ENCODE data around the gene UPP1.
"Not testable (repeated sequence)": the region's sequence is repeated elsewhere in the genome, so short reads cannot be mapped to it uniquely, and the experiment has no call there.

The UPP1 gene

GRCh38 chr7:48112401-48113165 lies 23.5 kb downstream of the UPP1 start:
- no peak for DNase-seq

DNA sequence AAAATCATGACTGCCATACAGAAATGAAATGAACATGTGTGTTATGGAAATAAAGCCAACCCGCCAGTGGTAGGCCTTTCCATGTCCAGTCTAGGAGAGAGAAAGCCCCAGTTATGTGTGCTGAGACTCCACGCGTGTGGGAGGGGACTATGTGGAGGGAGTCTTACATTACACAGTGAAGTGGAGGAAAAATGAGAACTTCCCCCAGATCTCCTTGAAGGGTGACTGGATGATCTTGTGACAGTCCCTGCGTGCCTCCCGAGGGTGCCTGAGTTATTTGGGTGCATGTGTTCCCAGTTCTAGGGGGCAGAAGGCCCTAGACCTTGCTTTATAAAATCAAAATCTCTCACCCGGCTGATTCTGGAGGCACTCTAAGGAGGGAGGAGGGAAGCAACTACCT lies 24.2 kb downstream of the UPP1 start:
- no peak for DNase-seq

GRCh38 chr7:48114115-48114514 lies 25.1 kb downstream of the UPP1 start:
- DNase-seq: no peak

GRCh38 chr7:48114589-48114988 lies 25.5 kb downstream of the UPP1 start:
- no peak for DNase-seq

DNA sequence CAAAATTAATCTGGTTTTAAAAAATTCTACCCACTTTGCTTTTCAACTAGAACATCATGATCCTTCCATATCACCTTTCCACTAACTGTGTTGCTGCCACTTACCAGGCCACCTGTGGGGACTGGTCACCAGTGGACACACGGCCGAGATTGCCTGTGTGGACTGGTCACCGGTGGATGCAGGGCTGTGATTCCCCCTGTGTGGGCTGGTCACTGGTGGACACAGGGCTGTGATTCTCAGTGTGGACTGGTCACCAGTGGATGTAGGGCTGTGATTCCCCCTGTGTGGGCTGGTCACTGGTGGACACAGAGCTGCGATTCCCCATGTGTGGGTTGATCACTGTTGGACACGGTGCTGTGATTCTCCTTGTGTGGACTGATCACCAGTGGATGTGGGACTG lies 27.0 kb downstream of the UPP1 start:
- DNase-seq: no peak

- no peak for DNase-seq
These were observed 29.0 kb downstream of the UPP1 start for GRCh38 chr7:48118041-48118440.

DNA sequence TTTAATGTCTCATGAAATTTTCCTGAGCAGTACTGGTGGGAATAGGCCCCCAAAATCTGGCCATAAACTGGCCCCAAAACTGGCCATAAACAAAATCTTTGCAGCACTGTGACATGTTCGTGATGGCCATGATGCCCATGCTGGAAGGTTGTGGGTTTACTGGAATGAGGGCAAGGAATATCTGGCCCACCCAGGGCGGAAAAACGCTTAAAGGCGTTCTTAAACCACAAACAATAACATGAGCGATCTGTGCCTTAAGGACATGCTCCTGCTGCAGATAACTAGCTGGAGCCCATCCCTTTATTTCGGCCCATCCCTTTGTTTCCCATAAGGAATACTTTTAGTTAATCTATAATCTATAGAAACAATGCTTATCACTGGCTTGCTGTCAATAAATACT lies 31.5 kb downstream of the UPP1 start:
- not testable (repeated sequence) for DNase-seq

- no peak for DNase-seq
These were observed 37.0 kb downstream of the UPP1 start for GRCh38 chr7:48126037-48126436.

DNA sequence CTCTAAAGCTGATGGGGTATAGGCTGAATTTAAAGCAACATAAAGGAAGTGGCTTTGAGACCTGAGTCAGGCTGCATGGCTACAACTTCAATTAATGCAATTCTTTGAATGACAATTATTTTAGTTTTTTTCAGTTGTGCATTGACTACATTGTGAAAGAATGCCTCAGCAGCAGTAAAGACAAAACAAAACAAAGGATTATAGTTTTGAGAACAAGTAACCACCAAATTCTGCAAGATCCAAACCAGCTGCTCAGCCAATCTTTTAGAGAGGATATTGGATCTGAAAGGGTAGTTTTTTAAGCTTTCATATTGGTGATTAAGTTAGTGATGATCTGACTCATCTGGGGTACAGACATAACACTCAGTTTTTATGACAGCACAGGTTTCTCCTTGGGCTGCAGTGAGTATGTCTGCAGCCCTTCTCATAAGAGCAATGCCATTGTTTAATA lies 41.6 kb downstream of the UPP1 start:
- no peak for DNase-seq

DNA sequence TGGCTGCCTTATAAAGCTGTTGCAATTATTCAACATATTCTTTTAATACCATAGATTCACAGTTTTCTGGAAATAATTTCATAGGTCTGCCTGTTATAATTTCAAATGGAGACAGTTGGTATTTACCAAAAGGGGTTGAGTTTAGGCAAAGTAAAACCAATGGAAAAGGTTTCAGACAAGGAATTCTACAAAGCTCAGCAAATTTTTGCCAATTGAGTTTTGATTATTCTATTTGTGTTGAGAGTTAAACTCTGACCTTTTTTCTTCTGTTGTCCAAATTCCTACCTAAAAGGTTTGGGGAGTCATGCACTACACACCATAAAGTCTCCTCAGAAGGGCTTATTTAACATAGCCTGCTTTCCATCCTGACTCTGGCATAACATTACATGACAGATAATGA lies 43.7 kb downstream of the UPP1 start:
- DNase-seq: no peak

- DNase-seq: no peak
These were observed 50.4 kb downstream of the UPP1 start for GRCh38 chr7:48139459-48139858.

DNA sequence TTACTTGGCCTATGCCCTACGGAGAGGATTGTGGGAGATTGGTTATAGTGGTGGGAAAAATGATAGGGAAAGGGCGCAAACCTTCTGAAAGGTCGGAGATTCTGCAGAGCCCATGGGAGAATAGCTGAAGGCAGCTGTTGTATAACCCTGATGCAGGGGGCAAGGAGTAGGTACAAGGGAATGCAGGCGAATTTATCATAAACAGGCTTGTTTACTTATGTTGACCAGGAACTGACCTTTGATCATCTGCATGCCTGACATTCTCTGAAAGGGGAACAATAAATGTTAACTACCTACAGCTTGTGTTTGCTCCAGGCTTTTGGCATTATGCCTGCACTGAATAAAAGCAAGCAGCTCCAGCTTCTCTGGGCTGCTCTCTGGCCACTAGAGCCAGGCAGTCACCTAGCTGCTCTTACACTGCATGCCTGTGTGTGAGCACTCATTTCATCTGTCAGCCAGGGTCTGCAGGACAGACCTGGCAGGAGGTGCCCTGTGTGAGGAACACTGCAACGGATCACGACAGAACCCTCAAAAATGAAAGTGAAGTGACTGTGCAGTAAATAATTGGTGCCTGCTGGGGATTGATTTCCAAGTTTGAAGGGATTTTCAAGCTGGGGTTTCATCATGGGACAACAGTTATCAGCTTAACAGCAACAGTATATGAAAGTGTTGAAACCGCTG lies 51.1 kb downstream of the UPP1 start:
- DNase-seq: peak; percentile 51

- no peak for DNase-seq
These were observed 52.5 kb downstream of the UPP1 start for GRCh38 chr7:48141521-48141920.

DNA sequence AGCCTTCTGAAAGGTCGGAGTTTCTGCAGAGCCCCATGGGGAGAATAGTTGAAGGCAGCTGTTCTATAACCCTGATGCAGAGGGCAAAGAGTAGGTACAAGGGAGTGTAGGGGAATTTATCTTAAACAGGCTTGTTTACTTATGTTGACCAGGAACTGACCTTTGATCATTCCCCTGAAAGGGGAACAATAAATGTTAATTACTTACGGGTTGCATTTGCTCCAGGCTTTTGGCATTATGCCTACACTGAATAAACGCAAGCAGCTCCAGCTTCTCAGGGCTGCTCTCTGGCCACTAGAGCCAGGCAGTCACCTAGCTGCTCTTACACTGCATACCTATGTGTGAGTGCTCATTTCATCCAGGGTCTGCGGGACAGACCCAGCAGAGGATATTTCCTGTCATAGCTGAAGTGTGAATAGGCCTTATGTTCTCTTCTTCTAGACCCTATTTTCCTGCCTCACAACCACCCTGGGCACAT lies 55.3 kb downstream of the UPP1 start:
- peak; percentile 5 for DNase-seq

- DNase-seq: no peak
These were observed 58.1 kb downstream of the UPP1 start for GRCh38 chr7:48147078-48147591.

DNA sequence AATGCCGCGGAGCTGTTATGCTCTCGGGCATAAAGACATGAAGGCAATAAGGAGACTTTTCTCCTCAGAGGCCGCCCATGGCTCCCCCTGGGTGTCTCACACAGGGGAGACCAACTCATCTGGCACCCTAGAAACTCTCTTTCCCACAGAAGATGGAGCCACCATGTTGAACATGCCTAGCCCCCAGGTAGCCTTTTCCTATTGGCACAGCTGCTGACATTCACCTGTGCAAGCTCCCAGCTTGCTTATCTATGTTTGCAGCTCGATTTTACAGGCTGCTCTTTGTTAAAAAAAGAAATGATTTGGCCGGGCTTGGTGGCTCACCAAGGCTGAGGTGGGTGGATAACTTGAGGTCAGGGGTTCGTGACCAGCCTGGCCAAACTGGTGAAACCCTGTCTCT lies 58.6 kb downstream of the UPP1 start:
- not testable (repeated sequence) for DNase-seq

DNA sequence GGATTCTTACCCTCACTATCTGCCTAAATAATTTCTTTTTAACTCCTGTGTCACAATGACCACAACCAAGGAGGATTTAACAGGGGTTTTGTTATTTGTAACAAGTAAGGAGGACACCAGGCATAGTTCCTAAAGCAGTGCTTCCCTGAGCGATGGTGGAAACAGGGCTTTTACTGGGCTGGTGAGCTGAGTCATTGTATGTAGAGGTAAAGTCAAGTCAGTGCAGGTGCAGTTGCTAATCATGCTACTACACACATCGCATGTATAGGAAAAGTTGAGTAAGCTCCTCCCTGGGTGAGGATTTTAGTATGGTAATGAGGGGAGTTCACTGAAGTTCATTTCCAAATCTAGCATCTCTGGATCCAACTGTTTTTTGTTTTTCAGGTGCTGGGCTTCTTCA lies 59.2 kb downstream of the UPP1 start:
- no peak for DNase-seq

DNA sequence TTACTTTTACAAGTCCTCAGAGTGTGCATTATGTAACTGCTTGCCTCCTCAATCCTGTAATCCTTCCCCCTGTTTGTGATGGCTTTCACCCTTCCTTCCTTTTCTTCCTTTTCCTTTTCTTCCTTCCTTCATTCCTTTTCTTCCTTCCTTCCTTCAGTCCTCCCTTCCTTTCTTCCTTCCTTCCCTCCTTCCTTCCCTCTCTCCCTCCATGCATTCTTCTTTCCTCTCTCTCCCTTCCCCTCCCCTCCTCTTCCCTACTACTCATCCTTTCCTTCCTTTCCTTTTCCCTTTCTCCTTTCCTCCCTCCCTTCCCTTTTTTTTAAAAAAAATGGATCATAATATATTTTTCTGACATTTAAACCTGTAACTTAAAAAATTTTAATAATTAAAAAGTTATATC lies 60.0 kb downstream of the UPP1 start:
- DNase-seq: no peak

GRCh38 chr7:48150086-48150485 lies 61.0 kb downstream of the UPP1 start:
- no peak for DNase-seq

- DNase-seq: no peak
These were observed 65.8 kb downstream of the UPP1 start for GRCh38 chr7:48154792-48155413.

Data from NCI-H774 (cell line).